VCaP (cell line): ENCODE results near the gene FNDC8.
"Not testable (repeated sequence)": the region's sequence is repeated elsewhere in the genome, so short reads cannot be mapped to it uniquely, and the experiment has no call there.

Source experiments
- H3K27ac ChIP-seq: fragments of 450-650 bp; 2 replicates; pipeline ENCODE4 v1.5.1; 2017
- CTCF ChIP-seq: fragments of 450-650 bp; conservative IDR thresholded peaks from 2 replicates; pipeline ENCODE4 v1.5.1; 2017; ENCODE audit warnings: mild to moderate bottlenecking, moderate library complexity

Gene FNDC8

GRCh38 chr17:35175638-35176415, 54.4 kb downstream of the FNDC8 start:
- no peak overlapping the region for H3K27ac ChIP-seq
- no peak for TF ChIP-seq CTCF

- no peak for TF ChIP-seq CTCF
- no peak overlapping the region for H3K27ac ChIP-seq
Observed at GRCh38 chr17:35176897-35177296, 55.5 kb downstream of the FNDC8 start.

- H3K27ac ChIP-seq, result not testable (repeated sequence)
Observed at GRCh38 chr17:35179379-35179778, 58.0 kb downstream of the FNDC8 start.
